Neural progenitor cell (in vitro differentiated cells): Measurements from ENCODE around the gene C4BPA. TPM values are rescaled to one million over a fixed set of nuclear protein-coding genes. Genes with fewer than 3 reads are reported as not detected.

Source experiments
- DNase-seq: peaks from one replicate; pipeline ENCODE4 v3.0.0-alpha.2; 2016; ENCODE audit warnings: low spot score
- H2AFZ ChIP-seq: fragments of 200-600 bp; sonication (generic); replicated peaks from 2 replicates; pipeline ENCODE4 v1.6.1; 2016; ENCODE audit warnings: antibody characterized with exemption
- H3F3A ChIP-seq: fragments of 200-600 bp; sonication (generic); 2 replicates; pipeline ENCODE4 v1.6.1; 2016; ENCODE audit warnings: antibody characterized with exemption, low read depth
- H3K27ac ChIP-seq: fragments of 200-600 bp; sonication (generic); 2 replicates; pipeline ENCODE4 v1.5.1; 2016; ENCODE audit warnings: mild to moderate bottlenecking
- H3K27me3 ChIP-seq: fragments of 200-600 bp; sonication (generic); 2 replicates; pipeline ENCODE4 v1.6.1; 2016; ENCODE audit warnings: mild to moderate bottlenecking, moderate library complexity
- H3K36me3 ChIP-seq: fragments of 200-600 bp; sonication (generic); 2 replicates; pipeline ENCODE4 v1.5.1; 2016
- H3K4me1 ChIP-seq: fragments of 200-600 bp; sonication (generic); 2 replicates; pipeline ENCODE4 v1.6.1; 2016; ENCODE audit warnings: mixed run types
- H3K4me2 ChIP-seq: fragments of 200-600 bp; sonication (generic); 2 replicates; pipeline ENCODE4 v1.6.1; 2016
- H3K4me3 ChIP-seq: fragments of 200-600 bp; sonication (generic); 2 replicates; pipeline ENCODE4 v1.5.1; 2016
- H3K79me2 ChIP-seq: fragments of 200-600 bp; sonication (generic); 2 replicates; pipeline ENCODE4 v1.6.1; 2016; ENCODE audit warnings: low read depth
- H3K9ac ChIP-seq: fragments of 200-600 bp; sonication (generic); 2 replicates; pipeline ENCODE4 v1.6.1; 2016
- H3K9me3 ChIP-seq: fragments of 200-600 bp; sonication (generic); 2 replicates; pipeline ENCODE4 v1.5.1; 2016; ENCODE audit warnings: low read depth
- H4K20me1 ChIP-seq: fragments of 200-600 bp; sonication (generic); 2 replicates; pipeline ENCODE4 v1.6.1; 2016; ENCODE audit warnings: low read depth
- H3K27ac Mint-ChIP-seq: 3 replicates; pipeline ENCODE4 v1.8.0; 2021; ENCODE audit warnings: mixed read lengths
- H3K27me3 Mint-ChIP-seq: 2 replicates; pipeline ENCODE4 v1.8.0; 2022; ENCODE audit warnings: low read depth, mild to moderate bottlenecking, inconsistent platforms, moderate library complexity, mixed read lengths; ENCODE audit not compliant: insufficient read depth
- H3K36me3 Mint-ChIP-seq: 3 replicates; pipeline ENCODE4 v1.8.0; 2021; ENCODE audit warnings: mixed read lengths
- H3K4me1 Mint-ChIP-seq: 3 replicates; pipeline ENCODE4 v1.8.0; 2021; ENCODE audit warnings: mixed read lengths
- H3K4me3 Mint-ChIP-seq: 3 replicates; pipeline ENCODE4 v1.8.0; 2021; ENCODE audit warnings: mild to moderate bottlenecking, moderate library complexity, mixed read lengths
- H3K9me3 Mint-ChIP-seq: 3 replicates; pipeline ENCODE4 v1.8.0; 2020; ENCODE audit warnings: mixed read lengths
- EZH2 ChIP-seq: fragments of 200-600 bp; sonication (generic); IDR thresholded peaks from 2 replicates; pipeline ENCODE4 v1.6.1; 2017; ENCODE audit warnings: antibody characterized with exemption, mild to moderate bottlenecking, moderate library complexity
- EZH2phosphoT487 ChIP-seq: fragments of 200-600 bp; sonication (generic); IDR thresholded peaks from 2 replicates; pipeline ENCODE4 v1.6.1; 2017; ENCODE audit warnings: antibody characterized with exemption
- total RNA-seq: library from RNA; depleted of rRNA; stranded (reverse); fragments of >200 nt; gene quantifications from 2 replicates; pipeline ENCODE4 v1.2.3, GENCODE V29; 2015; ENCODE audit warnings: low replicate concordance
- TF ChIP-seq, protein P1 (sequence below): fragments of 200-600 bp; sonication (generic); IDR thresholded peaks from 2 replicates; pipeline ENCODE4 v1.5.1; 2017; ENCODE audit warnings: antibody characterized with exemption, mild to moderate bottlenecking

Gene C4BPA
- total RNA-seq, 1 donor from 2014 or later: not detected

DNA sequence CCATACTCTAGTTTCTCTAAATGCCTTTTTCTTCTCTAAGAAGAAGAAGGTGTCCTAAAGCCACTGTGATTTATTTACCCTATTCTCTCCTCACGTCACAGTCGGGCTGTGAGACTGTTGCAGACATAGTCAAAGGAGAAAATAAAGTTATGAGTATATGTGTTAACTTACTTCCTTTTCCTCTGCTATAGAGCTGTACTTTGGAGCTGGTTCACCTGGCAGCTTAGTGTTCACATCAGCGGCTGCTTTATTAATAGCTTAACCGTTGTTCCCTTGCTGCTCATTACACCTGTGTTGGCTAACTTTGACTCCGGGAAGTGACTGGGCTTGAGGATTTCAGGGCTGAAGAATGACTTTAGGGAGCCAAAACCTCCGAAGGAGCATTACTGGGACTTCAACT lies 47.4 kb upstream of the C4BPA start:
- H3K9me3 Mint-ChIP-seq: no peaks in the 10 kb centered on the region
- no peaks in the 10 kb centered on the region for H3K36me3 ChIP-seq
- peaks cover 14% of the 10 kb centered on the region for H3K27me3 Mint-ChIP-seq
- DNase-seq: no peak
- H3K4me3 Mint-ChIP-seq: no peak overlapping the region
- H4K20me1 ChIP-seq: peaks cover 4% of the 10 kb centered on the region
- no peak overlapping the region for H2AFZ ChIP-seq
- no peak overlapping the region for H3K9ac ChIP-seq
- no peak overlapping the region for H3K4me3 ChIP-seq
- H3K27ac Mint-ChIP-seq: no peak overlapping the region
- H3K27ac ChIP-seq: no peak overlapping the region
- peaks cover 24% of the 10 kb centered on the region for H3F3A ChIP-seq
- no peaks in the 10 kb centered on the region for H3K79me2 ChIP-seq
- peaks cover 12% of the 10 kb centered on the region for H3K4me1 Mint-ChIP-seq
- peaks cover 14% of the 10 kb centered on the region for H3K4me1 ChIP-seq
- H3K27me3 ChIP-seq: peaks cover 14% of the 10 kb centered on the region
- no peaks in the 10 kb centered on the region for H3K36me3 Mint-ChIP-seq
- H3K9me3 ChIP-seq: no peaks in the 10 kb centered on the region
- TF ChIP-seq EZH2phosphoT487 (no peak), EZH2 (no peak)
- TF ChIP-seq, protein P1, sequence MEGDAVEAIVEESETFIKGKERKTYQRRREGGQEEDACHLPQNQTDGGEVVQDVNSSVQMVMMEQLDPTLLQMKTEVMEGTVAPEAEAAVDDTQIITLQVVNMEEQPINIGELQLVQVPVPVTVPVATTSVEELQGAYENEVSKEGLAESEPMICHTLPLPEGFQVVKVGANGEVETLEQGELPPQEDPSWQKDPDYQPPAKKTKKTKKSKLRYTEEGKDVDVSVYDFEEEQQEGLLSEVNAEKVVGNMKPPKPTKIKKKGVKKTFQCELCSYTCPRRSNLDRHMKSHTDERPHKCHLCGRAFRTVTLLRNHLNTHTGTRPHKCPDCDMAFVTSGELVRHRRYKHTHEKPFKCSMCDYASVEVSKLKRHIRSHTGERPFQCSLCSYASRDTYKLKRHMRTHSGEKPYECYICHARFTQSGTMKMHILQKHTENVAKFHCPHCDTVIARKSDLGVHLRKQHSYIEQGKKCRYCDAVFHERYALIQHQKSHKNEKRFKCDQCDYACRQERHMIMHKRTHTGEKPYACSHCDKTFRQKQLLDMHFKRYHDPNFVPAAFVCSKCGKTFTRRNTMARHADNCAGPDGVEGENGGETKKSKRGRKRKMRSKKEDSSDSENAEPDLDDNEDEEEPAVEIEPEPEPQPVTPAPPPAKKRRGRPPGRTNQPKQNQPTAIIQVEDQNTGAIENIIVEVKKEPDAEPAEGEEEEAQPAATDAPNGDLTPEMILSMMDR: no peak
- H3K4me2 ChIP-seq: no peak overlapping the region

- no peak overlapping the region for H3K4me3 Mint-ChIP-seq
- peaks cover 14% of the 10 kb centered on the region for H3K27me3 ChIP-seq
- H3K9me3 Mint-ChIP-seq: no peaks in the 10 kb centered on the region
- no peak overlapping the region for H3K9ac ChIP-seq
- H3K4me3 ChIP-seq: no peak overlapping the region
- H3K4me1 ChIP-seq: peaks cover 13% of the 10 kb centered on the region
- peaks cover 12% of the 10 kb centered on the region for H3F3A ChIP-seq
- no peak overlapping the region for H2AFZ ChIP-seq
- peaks cover 10% of the 10 kb centered on the region for H3K27me3 Mint-ChIP-seq
- H3K27ac Mint-ChIP-seq: no peak overlapping the region
- peaks cover 2% of the 10 kb centered on the region for H3K4me1 Mint-ChIP-seq
- H3K4me2 ChIP-seq: no peak overlapping the region
- peaks cover 4% of the 10 kb centered on the region for H4K20me1 ChIP-seq
- no peak overlapping the region for H3K27ac ChIP-seq
- no peaks in the 10 kb centered on the region for H3K36me3 Mint-ChIP-seq
- no peak for TF ChIP-seq EZH2
- no peaks in the 10 kb centered on the region for H3K36me3 ChIP-seq
- no peaks in the 10 kb centered on the region for H3K9me3 ChIP-seq
- no peak for DNase-seq
- no peaks in the 10 kb centered on the region for H3K79me2 ChIP-seq
Measured at GRCh38 chr1:207058252-207058651, 45.8 kb upstream of the C4BPA start.

DNA sequence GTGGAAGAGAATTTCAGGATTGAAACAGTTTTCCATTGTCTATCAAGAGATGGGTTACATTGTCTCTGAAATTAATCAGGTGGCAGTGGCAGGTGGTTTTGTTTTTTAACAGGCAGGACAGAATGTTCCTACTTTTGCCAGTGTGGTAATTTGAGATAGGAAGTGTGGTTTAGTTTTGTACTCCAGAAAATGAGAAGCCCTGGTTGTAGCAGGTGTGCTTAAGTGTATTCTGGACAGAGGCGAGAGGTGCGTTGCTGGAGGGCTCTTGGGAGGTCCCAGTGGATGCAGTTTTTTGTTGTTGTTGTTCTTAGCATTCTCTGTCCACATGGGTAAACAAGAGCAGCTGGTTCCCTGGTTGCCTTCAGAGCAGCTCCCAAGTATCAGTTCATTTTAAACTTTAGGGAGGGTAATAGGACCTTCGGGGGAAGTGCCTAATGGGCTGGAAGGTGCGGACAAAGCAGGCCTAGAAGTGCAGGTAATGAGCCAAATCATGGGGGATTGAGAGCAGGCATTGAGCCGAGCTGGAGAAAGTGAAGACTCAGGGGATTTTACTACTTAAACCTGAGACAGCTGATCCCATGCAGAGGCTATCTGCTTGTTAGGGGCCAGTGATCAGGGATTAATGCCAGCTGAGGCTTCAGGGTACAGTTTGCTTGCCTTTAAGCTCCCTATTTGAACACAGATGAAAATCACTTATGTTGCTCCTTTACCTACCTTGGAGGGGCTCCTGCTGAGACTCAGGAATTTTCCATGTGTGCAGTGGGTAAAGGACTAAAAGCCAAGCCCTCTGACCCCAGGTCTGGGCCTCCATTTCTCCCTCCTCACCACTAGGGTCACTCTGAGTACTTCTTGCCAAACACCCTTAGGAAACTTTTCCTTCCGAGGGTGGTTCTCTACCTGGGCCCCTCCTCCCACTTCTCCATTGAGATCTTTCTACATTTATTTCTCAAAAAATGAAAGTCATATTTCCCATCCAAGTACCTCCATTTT lies 44.9 kb upstream of the C4BPA start:
- Mint-ChIP-seq H3K27ac (no peak overlapping the region), H3K36me3 (peaks cover 2% of the 10 kb centered on the region), H3K9me3 (no peaks in the 10 kb centered on the region), H3K27me3 (peaks cover 4% of the 10 kb centered on the region), H3K4me1 (peaks cover 2% of the 10 kb centered on the region), H3K4me3 (no peak overlapping the region)
- DNase-seq: peak; percentile 51
- no peaks in the 10 kb centered on the region for H3K79me2 ChIP-seq
- peak overlapping the region; percentile 6 for H3K27ac ChIP-seq
- H3K27me3 ChIP-seq: peaks cover 6% of the 10 kb centered on the region
- H3K36me3 ChIP-seq: no peaks in the 10 kb centered on the region
- no peak overlapping the region for H2AFZ ChIP-seq
- TF ChIP-seq, protein P1: peak; percentile 48
- TF ChIP-seq EZH2phosphoT487 (no peak), EZH2 (no peak)
- H3K4me3 ChIP-seq: no peak overlapping the region
- H3K9ac ChIP-seq: no peak overlapping the region
- H3K4me2 ChIP-seq: peak overlapping the region; percentile 52
- peaks cover 12% of the 10 kb centered on the region for H3F3A ChIP-seq
- no peaks in the 10 kb centered on the region for H3K9me3 ChIP-seq
- H4K20me1 ChIP-seq: peaks cover 4% of the 10 kb centered on the region
- peaks cover 13% of the 10 kb centered on the region for H3K4me1 ChIP-seq

GRCh38 chr1:207059881-207060280 lies 44.2 kb upstream of the C4BPA start:
- peaks cover 4% of the 10 kb centered on the region for H4K20me1 ChIP-seq
- no peak overlapping the region for H2AFZ ChIP-seq
- H3K27me3 ChIP-seq: no peaks in the 10 kb centered on the region
- H3K9me3 Mint-ChIP-seq: no peaks in the 10 kb centered on the region
- H3K27ac Mint-ChIP-seq: no peak overlapping the region
- H3K27me3 Mint-ChIP-seq: peaks cover 3% of the 10 kb centered on the region
- peaks cover 12% of the 10 kb centered on the region for H3F3A ChIP-seq
- no peak overlapping the region for H3K4me3 ChIP-seq
- H3K4me3 Mint-ChIP-seq: no peak overlapping the region
- no peak overlapping the region for H3K27ac ChIP-seq
- DNase-seq: no peak
- H3K4me1 Mint-ChIP-seq: peaks cover 1% of the 10 kb centered on the region
- H3K9me3 ChIP-seq: no peaks in the 10 kb centered on the region
- no peaks in the 10 kb centered on the region for H3K36me3 ChIP-seq
- peak overlapping the region; percentile 52 for H3K4me2 ChIP-seq
- TF ChIP-seq EZH2 (no peak), EZH2phosphoT487 (no peak)
- TF ChIP-seq, protein P1: no peak
- H3K36me3 Mint-ChIP-seq: peaks cover 2% of the 10 kb centered on the region
- H3K79me2 ChIP-seq: no peaks in the 10 kb centered on the region
- no peak overlapping the region for H3K9ac ChIP-seq
- H3K4me1 ChIP-seq: peaks cover 13% of the 10 kb centered on the region
